ENCODE results near the gene THOC6. TPM values are rescaled to one million over a fixed set of nuclear protein-coding genes. Genes with fewer than 3 reads are reported as not detected.

THOC6 gene
- total RNA-seq, 1 donor from 2014 or later = 16.6 TPM

DNA sequence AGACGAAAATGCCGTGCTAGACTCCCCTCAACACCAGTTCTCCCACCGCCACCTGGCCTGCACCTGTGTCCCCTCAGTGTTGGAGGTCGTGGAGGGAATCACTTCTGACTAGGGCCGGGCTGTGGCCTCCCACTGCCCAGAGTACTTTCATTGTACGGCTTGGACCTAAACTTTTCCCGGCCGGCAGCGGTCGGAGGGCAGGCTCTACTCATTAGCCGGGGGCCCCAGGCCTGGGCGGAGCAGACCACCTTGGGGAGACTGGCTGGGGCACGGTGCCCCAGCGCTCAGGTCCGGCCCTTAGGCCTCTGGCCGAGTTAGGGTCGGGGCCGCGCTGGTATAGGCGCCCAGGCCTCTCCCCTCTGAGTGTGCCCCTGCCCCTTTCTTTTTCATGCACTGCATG is 6.5 kb upstream of the THOC6 start:
- peak overlapping the region; percentile 75 for H3K4me3 Mint-ChIP-seq
- H4K20me1 ChIP-seq (ENCODE audit: low read depth) = peaks cover 58% of the 10 kb centered on the region
- H3K36me3 Mint-ChIP-seq = peaks cover 2% of the 10 kb centered on the region
- peaks cover 46% of the 10 kb centered on the region for H3K4me1 Mint-ChIP-seq
- peak overlapping the region; percentile 89 for H3K4me2 ChIP-seq
- H3K27me3 Mint-ChIP-seq (ENCODE audit: insufficient read depth, low read depth) = peaks cover 34% of the 10 kb centered on the region
- H3K9ac ChIP-seq = peak overlapping the region; percentile 30
- DNase-seq (ENCODE audit: low spot score) = peak; percentile 58
- peaks cover 47% of the 10 kb centered on the region for H3K27me3 ChIP-seq
- no peaks in the 10 kb centered on the region for H3K9me3 ChIP-seq (ENCODE audit: low read depth)
- no peak overlapping the region for H3K27ac ChIP-seq
- no peak overlapping the region for H3K27ac Mint-ChIP-seq
- no peaks in the 10 kb centered on the region for H3K36me3 ChIP-seq
- peaks cover 59% of the 10 kb centered on the region for H3F3A ChIP-seq (ENCODE audit: low read depth)
- no peak overlapping the region for H2AFZ ChIP-seq (replicated peaks)
- peak overlapping the region; percentile 91 for H3K4me3 ChIP-seq
- peaks cover 18% of the 10 kb centered on the region for H3K4me1 ChIP-seq
- H3K9me3 Mint-ChIP-seq = no peaks in the 10 kb centered on the region
- TF ChIP-seq, protein P1, sequence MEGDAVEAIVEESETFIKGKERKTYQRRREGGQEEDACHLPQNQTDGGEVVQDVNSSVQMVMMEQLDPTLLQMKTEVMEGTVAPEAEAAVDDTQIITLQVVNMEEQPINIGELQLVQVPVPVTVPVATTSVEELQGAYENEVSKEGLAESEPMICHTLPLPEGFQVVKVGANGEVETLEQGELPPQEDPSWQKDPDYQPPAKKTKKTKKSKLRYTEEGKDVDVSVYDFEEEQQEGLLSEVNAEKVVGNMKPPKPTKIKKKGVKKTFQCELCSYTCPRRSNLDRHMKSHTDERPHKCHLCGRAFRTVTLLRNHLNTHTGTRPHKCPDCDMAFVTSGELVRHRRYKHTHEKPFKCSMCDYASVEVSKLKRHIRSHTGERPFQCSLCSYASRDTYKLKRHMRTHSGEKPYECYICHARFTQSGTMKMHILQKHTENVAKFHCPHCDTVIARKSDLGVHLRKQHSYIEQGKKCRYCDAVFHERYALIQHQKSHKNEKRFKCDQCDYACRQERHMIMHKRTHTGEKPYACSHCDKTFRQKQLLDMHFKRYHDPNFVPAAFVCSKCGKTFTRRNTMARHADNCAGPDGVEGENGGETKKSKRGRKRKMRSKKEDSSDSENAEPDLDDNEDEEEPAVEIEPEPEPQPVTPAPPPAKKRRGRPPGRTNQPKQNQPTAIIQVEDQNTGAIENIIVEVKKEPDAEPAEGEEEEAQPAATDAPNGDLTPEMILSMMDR (IDR thresholded peaks at IDR 0.05) = no peak
- no peak for TF ChIP-seq EZH2 (IDR thresholded peaks at IDR 0.05)
- TF ChIP-seq EZH2phosphoT487 (IDR thresholded peaks at IDR 0.05) = no peak
- peaks cover 22% of the 10 kb centered on the region for H3K79me2 ChIP-seq (ENCODE audit: low read depth)

DNA sequence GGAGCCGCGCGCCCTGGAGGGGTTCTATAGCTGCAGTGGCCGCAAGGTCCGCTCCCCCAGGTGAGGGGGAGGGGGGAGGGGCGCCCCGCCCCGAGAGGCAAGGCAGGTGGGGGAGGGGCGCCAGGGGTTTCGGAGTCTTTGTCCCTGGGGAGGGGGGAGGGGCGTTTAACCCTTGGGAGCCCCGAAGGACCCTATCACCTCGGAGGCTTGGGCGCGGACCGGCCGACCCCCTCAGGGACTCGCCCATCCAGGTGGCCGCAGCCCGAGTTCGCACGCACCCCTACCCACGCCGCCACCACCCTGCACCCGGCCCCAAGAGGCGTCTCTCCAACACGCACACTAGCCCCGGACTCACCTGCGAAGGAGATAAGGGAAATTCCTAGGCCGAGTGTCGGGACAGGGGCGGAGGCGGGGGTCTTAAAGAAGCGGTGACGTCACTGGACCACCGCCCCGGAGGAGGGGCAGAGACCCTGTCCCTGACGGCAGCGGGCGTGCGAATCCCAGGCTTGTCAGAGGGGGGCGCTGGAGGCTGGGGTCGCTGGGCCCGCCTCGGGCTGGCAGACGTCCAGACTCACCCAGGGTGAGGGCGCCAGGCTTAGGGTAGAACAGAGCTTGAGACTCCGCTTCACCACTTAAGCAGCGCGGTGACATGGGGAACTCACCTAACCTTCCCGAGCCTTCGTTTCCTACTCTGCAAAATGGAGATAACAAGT is 5.9 kb upstream of the THOC6 start, which contains the start of gene CLDN6:
Gene CLDN6, minus strand, starts transcription at position 390 of the 713 bp plus-strand sequence. CDS start 2,162 bp downstream, outside the sequence.
- Histone ChIP-seq H3K79me2 (ENCODE audit: low read depth) (peaks cover 22% of the 10 kb centered on the region), H3K27me3 (peaks cover 41% of the 10 kb centered on the region), H3K9me3 (ENCODE audit: low read depth) (no peaks in the 10 kb centered on the region), H3K36me3 (no peaks in the 10 kb centered on the region), H2AFZ (replicated peaks) (no peak within 1 kb of the TSS), H3K4me3 (peak within 1 kb of the TSS; percentile 91), H3K27ac (no peak within 1 kb of the TSS), H4K20me1 (ENCODE audit: low read depth) (peaks cover 62% of the 10 kb centered on the region), H3K9ac (peak within 1 kb of the TSS; percentile 30), H3K4me2 (peak within 1 kb of the TSS; percentile 89), H3K4me1 (peaks cover 18% of the 10 kb centered on the region), H3F3A (ENCODE audit: low read depth) (peaks cover 65% of the 10 kb centered on the region)
- Mint-ChIP-seq H3K27me3 (ENCODE audit: insufficient read depth, low read depth) (peaks cover 38% of the 10 kb centered on the region), H3K4me1 (peaks cover 49% of the 10 kb centered on the region), H3K36me3 (peaks cover 2% of the 10 kb centered on the region), H3K27ac (no peak within 1 kb of the TSS), H3K9me3 (no peaks in the 10 kb centered on the region), H3K4me3 (peak within 1 kb of the TSS; percentile 88)
- peak; percentile 96 for DNase-seq (ENCODE audit: low spot score)
- TF ChIP-seq EZH2phosphoT487 (IDR thresholded peaks at IDR 0.05) (no peak), EZH2 (IDR thresholded peaks at IDR 0.05) (no peak)
- TF ChIP-seq, protein P1 (IDR thresholded peaks at IDR 0.05) = peak; percentile 78

DNA sequence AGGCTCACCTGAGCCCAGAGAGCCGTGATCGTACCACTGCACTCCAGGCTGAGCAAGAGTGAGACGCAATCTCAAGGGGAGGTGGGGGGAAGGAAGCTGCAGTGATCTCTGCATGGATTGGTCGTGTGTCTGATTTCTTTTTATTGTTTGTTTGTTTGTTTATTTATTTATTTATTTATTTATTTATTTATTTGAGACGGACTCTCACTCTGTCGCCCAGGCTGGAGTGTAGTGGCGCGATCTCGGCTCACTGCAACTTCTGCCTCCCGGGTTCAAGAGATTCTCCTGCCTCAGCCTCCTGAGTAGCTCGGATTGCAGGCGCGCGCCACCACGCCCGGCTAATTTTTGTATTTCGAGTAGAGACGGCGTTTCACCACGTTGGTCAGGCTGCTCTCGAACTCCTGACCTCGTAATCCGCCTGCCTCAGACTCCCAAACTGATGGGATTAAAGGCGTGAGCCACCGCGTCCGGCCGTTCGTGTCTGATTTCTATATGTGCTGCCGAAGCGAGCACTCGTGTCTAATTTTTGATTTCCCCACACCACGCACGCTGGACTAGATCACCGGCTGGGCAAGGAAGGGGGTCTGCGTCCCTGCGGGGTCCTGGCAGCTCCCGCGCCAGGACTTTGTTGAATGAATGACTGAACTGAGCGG is 4.1 kb upstream of the THOC6 start:
- no peak overlapping the region for H3K27ac ChIP-seq
- peaks cover 21% of the 10 kb centered on the region for H3K4me1 ChIP-seq
- Mint-ChIP-seq H3K9me3 (no peaks in the 10 kb centered on the region), H3K4me3 (peak overlapping the region; percentile 90), H3K27ac (peak overlapping the region; percentile 86), H3K4me1 (peaks cover 58% of the 10 kb centered on the region), H3K27me3 (ENCODE audit: insufficient read depth, low read depth) (peaks cover 36% of the 10 kb centered on the region), H3K36me3 (peaks cover 5% of the 10 kb centered on the region)
- peaks cover 26% of the 10 kb centered on the region for H3K79me2 ChIP-seq (ENCODE audit: low read depth)
- peaks cover 68% of the 10 kb centered on the region for H3F3A ChIP-seq (ENCODE audit: low read depth)
- peak overlapping the region; percentile 84 for H3K4me2 ChIP-seq
- H3K36me3 ChIP-seq = no peaks in the 10 kb centered on the region
- no peak overlapping the region for H3K9ac ChIP-seq
- H3K4me3 ChIP-seq = peak overlapping the region; percentile 75
- no peak for DNase-seq (ENCODE audit: low spot score)
- TF ChIP-seq, protein P1 (IDR thresholded peaks at IDR 0.05) = no peak
- no peak for TF ChIP-seq EZH2 (IDR thresholded peaks at IDR 0.05)
- TF ChIP-seq EZH2phosphoT487 (IDR thresholded peaks at IDR 0.05) = no peak
- no peaks in the 10 kb centered on the region for H3K9me3 ChIP-seq (ENCODE audit: low read depth)
- peaks cover 26% of the 10 kb centered on the region for H3K27me3 ChIP-seq
- no peak overlapping the region for H2AFZ ChIP-seq (replicated peaks)
- H4K20me1 ChIP-seq (ENCODE audit: low read depth) = peaks cover 56% of the 10 kb centered on the region

All from neural progenitor cell (in vitro differentiated cells).